GM19099 (cell line): ENCODE measurements around the gene TTI1.

ENCODE experiments used
- POLR2A ChIP-seq: IDR thresholded peaks from 3 replicates; pipeline ENCODE4 v1.6.1; 2011; ENCODE audit warnings: low read depth; ENCODE audit not compliant: insufficient read length; ENCODE audit errors: extremely low read depth

TTI1 gene

GRCh38 chr20:38062890-38063289 is 29.6 kb upstream of the TTI1 start:
- TF ChIP-seq POLR2A = no peak

GRCh38 chr20:38061109-38061508 is 27.9 kb upstream of the TTI1 start:
- TF ChIP-seq POLR2A = no peak

- no peak for TF ChIP-seq POLR2A
Measured at GRCh38 chr20:38060536-38060935, 27.3 kb upstream of the TTI1 start.

- TF ChIP-seq POLR2A = no peak
Measured at GRCh38 chr20:38059832-38060231, 26.6 kb upstream of the TTI1 start.

- no peak for TF ChIP-seq POLR2A
Measured at GRCh38 chr20:38057351-38057972, 24.2 kb upstream of the TTI1 start.

- no peak for TF ChIP-seq POLR2A
Measured at GRCh38 chr20:38055848-38056247, 22.6 kb upstream of the TTI1 start.

- no peak for TF ChIP-seq POLR2A
Measured at GRCh38 chr20:38055294-38055693, 22.0 kb upstream of the TTI1 start.

- no peak for TF ChIP-seq POLR2A
Measured at GRCh38 chr20:38054647-38055046, 21.4 kb upstream of the TTI1 start.

- no peak for TF ChIP-seq POLR2A
Measured at GRCh38 chr20:38052870-38053269, 19.6 kb upstream of the TTI1 start.

- TF ChIP-seq POLR2A = no peak
Measured at GRCh38 chr20:38050686-38051085, 17.4 kb upstream of the TTI1 start.

- no peak for TF ChIP-seq POLR2A
Measured at GRCh38 chr20:38049800-38050199, 16.5 kb upstream of the TTI1 start.

- no peak for TF ChIP-seq POLR2A
Measured at GRCh38 chr20:38046572-38046971, 13.3 kb upstream of the TTI1 start.

GRCh38 chr20:38044685-38045084 is 11.4 kb upstream of the TTI1 start:
- TF ChIP-seq POLR2A = no peak

- TF ChIP-seq POLR2A = no peak
Measured at GRCh38 chr20:38043512-38044300, 10.4 kb upstream of the TTI1 start.

- no peak for TF ChIP-seq POLR2A
Measured at GRCh38 chr20:38040276-38040675, 7.0 kb upstream of the TTI1 start.

- no peak for TF ChIP-seq POLR2A
Measured at GRCh38 chr20:38036366-38036765, 3.1 kb upstream of the TTI1 start.
